GM12892 (cell line): ENCODE data around the gene ETS1.

Source experiments
- POLR2A ChIP-seq: IDR thresholded peaks from 2 replicates; pipeline ENCODE4 v1.6.1; 2011; ENCODE audit warnings: low read depth, low read length, control low read depth
- TAF1 ChIP-seq: IDR thresholded peaks from 2 replicates; pipeline ENCODE4 v1.6.1; 2011; ENCODE audit warnings: low read depth, mild to moderate bottlenecking, control low read depth, low read length, borderline replicate concordance

DNA sequence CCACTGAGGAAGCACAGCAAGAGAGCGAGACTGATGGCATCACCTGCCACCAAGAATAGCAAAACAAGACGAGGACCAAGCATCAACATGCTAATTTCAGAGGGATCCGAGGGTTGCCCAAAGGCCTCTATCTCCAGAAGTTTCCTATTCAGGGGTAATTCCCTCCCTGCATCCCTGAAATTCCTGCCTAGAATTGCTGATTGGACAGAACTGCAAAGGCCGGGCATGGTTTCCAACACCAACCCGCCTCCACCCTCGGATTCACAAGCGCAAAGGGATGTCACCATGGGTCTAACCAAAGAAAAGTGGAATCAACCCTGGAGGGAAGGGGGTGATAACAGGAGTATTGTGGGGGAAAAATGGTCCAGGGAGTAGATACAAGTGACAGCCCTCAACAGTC lies 28.3 kb upstream of the ETS1 start:
- TF ChIP-seq POLR2A (no peak), TAF1 (no peak)
